Hepatocyte (in vitro differentiated cells): ENCODE data around the gene ARHGAP26.

Experiments used
- EZH2 ChIP-seq: fragments of 200-600 bp; sonication (generic); IDR thresholded peaks from 2 replicates; pipeline ENCODE4 v1.6.1; 2016; ENCODE audit warnings: antibody characterized with exemption, mild to moderate bottlenecking, borderline replicate concordance
- TF ChIP-seq, protein P1 (sequence below): fragments of 200-600 bp; sonication (generic); IDR thresholded peaks from 2 replicates; pipeline ENCODE4 v1.5.1; 2016; ENCODE audit warnings: antibody characterized with exemption, mild to moderate bottlenecking; ENCODE audit not compliant: poor library complexity

DNA sequence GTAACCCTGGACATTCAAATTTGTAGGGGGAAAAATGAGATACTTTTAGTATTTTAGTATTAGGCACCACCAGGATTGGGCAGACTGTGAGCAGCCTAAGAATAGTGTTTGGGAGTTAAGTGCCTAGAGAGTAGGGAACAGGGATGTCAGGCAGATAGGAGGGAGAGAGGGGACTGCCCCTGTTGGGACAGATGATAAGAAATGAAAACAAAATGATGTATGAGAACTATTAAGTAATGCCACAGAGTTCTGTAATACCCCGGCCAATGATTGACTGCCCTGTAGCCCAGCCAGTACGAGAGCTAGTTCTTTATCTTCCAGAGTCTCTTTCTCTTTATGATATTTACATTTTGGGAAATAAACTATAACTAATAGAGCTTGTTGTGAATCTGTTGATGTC, 24.4 kb downstream of the ARHGAP26 start:
- TF ChIP-seq EZH2: no peak
- TF ChIP-seq, protein P1, sequence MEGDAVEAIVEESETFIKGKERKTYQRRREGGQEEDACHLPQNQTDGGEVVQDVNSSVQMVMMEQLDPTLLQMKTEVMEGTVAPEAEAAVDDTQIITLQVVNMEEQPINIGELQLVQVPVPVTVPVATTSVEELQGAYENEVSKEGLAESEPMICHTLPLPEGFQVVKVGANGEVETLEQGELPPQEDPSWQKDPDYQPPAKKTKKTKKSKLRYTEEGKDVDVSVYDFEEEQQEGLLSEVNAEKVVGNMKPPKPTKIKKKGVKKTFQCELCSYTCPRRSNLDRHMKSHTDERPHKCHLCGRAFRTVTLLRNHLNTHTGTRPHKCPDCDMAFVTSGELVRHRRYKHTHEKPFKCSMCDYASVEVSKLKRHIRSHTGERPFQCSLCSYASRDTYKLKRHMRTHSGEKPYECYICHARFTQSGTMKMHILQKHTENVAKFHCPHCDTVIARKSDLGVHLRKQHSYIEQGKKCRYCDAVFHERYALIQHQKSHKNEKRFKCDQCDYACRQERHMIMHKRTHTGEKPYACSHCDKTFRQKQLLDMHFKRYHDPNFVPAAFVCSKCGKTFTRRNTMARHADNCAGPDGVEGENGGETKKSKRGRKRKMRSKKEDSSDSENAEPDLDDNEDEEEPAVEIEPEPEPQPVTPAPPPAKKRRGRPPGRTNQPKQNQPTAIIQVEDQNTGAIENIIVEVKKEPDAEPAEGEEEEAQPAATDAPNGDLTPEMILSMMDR: no peak
